HG03095 (cell line): ENCODE results near the gene RANBP1.

Source experiments
- ATAC-seq: cut with Tn5 transposase; IDR thresholded peaks from one replicate; pipeline ENCODE4 v1.9.1; 2021; ENCODE audit warnings: moderate library complexity; ENCODE audit not compliant: unreplicated experiment

RANBP1 gene

DNA sequence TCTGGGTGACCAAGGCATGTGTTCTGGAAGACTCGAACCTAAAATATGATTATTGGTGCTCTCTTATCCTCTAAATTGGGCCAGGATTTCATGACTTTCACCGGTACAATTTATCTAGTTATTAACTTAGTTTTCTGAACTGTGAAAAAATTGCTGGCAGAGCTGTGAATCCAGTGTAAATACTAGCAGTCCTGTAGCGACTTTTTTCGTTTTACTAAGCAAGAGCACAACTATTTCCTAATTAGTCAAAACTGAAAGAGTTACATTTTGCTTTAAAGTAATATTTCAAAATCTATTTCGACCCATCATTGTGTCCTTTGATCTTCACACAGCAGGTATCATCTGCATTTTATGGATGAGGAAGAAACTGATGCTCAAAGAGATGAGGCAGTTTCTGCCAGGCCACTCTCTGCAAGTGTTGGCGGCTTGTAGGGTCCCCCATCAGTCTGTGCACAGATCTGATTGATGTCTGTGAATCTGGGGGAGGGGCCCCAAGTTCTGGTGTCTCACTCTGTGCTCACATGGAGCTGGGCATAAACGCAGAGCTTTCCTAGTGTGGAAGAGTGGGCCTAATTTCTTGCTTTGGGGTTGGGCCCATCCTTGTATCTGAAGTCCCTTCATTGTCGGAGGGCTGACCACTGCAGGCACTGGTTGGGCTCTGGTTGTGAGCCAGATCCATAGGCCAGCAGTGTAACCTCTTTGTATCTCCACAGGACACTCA is 2.6 kb downstream of the RANBP1 start:
- ATAC-seq = no peak

DNA sequence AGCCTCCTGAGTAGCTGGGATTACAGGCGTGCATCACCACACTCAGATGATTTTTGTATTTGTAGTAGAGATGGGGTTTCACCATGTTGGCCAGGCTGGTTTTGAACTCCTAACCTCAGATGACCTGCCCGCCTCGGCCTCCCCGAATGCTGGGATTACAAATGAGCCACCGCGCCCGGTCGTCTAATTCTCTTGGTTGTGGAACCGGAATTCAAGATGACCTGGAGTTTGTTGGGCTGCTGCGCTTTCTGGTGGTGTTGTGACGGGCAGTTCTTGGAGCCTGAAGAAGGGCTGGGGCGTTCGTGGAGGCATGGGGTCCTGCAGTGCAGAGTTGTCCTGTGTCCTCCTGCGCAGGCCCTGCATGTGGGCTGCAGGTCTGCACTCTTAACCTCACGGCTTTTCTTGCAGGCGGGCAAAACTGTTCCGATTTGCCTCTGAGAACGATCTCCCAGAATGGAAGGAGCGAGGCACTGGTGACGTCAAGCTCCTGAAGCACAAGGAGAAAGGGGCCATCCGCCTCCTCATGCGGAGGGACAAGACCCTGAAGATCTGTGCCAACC is 6.0 kb downstream of the RANBP1 start:
- no peak for ATAC-seq

DNA sequence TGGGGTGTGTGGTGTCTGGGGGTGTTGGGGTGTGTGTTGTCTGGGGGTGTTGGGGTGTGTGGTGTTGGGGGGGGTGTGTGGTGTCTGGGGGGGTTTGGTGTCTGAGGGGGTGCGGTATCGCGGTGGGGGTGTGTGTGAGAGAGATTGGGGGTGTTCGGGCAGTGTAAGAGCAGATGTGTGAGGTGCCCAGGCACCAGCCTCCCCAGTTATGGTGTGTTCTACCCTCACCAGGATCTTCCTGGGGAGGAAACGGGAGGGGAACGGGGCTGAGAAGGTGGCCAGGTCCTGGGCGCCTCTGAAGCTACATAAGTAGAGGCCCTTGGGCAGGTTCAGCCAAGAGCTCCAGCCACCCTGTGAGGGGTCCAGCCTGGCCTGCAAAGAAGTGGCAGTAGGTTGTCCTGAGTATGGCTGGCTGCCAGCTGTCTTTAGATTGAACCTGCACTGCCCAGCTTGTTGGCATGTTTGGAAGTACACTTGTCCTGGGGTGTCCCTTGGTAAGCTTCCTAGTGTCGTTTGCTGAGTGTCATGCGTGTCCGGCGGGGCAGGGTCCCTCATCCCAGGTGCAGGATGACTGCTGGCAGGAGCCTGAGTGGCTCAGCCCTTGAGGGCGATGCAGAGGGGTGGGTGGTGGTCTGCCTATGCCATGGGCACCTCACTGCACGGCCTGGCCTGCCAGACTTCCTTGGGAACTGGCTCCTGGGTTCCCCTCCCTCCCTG is 7.6 kb downstream of the RANBP1 start:
- no peak for ATAC-seq

DNA sequence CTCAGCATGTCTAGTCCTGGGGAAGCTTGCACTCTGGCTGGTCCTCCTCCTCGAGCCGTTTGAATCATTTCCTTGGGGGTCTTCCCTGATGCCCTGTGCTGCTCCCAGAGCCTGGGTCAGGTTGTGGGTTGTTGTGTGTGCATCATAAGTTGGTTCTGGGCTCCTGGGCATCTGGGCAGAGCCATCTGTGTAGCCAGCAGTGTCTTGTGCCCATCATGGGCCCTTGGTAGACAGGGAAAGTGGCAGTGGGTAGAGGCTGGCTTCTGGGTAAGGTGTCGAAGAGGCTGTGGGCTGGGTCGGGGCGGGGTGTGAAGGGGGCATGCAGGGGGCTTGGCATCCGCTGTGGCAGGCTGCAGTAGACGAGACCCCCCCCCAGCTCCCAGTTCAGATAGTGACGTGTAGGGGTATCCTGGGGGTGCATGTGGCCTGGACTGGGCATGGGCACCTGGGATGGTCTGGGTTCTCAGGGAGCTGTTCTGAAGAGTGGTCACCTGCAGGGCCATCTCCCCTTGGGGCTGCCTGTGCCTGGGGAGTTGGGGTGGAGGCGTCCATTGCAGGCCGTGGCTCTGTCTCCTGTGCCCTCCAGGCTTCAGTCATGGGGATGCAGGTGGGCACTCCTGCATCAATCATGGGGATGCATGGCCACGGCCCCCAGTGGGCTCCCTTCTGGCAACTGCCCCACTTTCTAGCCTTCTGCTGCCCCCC is 8.3 kb downstream of the RANBP1 start:
- ATAC-seq = no peak

GRCh38 chr22:20125201-20126174 is 9.6 kb downstream of the RANBP1 start:
- no peak for ATAC-seq

DNA sequence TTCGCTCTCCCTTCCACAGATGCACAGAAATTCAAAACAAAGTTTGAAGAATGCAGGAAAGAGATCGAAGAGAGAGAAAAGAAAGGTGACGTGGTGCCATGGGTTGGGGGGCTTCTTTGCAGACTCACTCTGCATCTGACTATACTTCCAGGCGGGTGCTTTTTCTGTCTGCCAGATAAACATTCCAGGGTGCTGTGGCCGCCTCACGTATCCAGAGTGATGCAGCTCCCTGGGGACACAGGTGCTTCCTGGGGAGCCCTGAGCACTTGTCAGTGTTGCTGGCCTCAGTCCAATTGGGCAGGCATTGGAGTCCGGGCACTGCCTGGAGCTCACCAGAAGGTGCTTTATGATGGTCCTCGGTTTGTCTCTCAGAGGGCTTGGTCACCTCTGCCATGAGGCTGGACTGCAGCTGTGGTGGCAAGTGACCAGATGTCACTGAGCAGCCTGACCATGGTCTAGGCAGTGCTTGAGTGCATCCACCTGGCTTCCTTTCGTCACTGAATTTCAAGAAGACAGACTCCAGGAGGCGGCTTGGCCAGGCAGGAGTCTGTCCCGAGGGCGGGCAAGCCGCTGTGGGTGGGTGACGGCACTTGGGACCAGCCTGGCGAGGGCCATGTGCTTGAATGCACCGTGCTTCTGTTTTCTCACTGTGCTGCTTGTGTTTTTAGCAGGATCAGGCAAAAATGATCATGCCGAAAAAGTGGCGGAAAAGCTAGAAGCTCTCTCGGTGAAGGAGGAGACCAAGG is 10.6 kb downstream of the RANBP1 start:
- no peak for ATAC-seq

DNA sequence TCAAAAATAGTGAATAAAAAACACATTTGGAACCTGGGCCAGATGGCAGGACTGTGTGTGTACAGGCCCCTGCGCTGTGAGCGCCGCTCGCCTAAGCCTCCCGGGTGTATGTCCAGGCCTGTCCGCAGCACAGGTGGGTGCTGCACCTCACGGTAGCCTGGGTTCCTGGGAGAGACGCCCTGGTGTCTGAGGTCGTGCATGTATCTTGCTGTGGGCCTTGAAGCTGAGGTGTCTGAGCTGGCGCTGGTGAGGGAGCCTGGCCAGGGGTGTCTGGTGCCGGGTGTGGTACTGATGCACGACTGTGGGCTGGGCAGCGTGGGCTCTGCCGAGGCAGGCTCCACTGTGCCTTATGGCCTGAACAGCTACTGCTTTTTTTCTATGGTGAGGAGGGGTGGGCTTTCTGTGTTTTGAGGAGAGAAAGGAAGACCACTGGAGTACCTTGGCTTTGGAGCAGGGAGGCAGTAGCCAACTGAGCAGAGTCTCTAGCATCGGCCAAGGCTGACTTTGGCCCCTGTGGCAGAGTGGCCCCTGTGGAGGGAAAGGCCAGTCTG is 11.5 kb downstream of the RANBP1 start:
- no peak for ATAC-seq

GRCh38 chr22:20127869-20128618 is 12.1 kb downstream of the RANBP1 start:
- ATAC-seq = no peak

- no peak for ATAC-seq
These were observed 12.7 kb downstream of the RANBP1 start for GRCh38 chr22:20128619-20128901.

- no peak for ATAC-seq
These were observed 13.2 kb downstream of the RANBP1 start for GRCh38 chr22:20128902-20129746.

GRCh38 chr22:20129747-20130014 is 13.8 kb downstream of the RANBP1 start:
- ATAC-seq = no peak

DNA sequence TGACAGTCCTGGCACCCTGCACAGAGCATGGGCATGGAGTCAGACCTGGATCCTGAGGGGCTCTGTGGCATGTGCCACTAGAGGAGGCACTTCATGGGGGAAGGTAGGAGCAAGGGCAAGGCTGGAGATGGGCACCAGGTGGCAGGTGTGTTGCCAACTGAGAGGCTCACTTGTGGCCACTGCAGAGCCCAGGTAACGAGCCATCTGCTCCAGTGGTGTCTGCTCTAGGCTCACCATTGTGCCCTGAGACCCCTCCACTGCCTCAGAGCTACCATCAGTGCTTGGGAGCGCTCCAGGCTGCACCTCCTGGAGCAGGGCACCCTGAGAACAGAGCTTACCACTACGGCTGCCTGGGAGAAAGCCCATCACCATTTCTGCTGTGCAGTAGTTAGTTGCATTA is 14.4 kb downstream of the RANBP1 start:
- no peak for ATAC-seq

- peak; percentile 53 for ATAC-seq
These were observed 15.1 kb downstream of the RANBP1 start for GRCh38 chr22:20130731-20131596.

- no peak for ATAC-seq
These were observed 15.6 kb downstream of the RANBP1 start, which contains the start of gene ZDHHC8 for GRCh38 chr22:20131597-20131858. ZDHHC8 (plus strand) TSS chr22:20131804; CDS start chr22:20131948, 144 bp downstream.

DNA sequence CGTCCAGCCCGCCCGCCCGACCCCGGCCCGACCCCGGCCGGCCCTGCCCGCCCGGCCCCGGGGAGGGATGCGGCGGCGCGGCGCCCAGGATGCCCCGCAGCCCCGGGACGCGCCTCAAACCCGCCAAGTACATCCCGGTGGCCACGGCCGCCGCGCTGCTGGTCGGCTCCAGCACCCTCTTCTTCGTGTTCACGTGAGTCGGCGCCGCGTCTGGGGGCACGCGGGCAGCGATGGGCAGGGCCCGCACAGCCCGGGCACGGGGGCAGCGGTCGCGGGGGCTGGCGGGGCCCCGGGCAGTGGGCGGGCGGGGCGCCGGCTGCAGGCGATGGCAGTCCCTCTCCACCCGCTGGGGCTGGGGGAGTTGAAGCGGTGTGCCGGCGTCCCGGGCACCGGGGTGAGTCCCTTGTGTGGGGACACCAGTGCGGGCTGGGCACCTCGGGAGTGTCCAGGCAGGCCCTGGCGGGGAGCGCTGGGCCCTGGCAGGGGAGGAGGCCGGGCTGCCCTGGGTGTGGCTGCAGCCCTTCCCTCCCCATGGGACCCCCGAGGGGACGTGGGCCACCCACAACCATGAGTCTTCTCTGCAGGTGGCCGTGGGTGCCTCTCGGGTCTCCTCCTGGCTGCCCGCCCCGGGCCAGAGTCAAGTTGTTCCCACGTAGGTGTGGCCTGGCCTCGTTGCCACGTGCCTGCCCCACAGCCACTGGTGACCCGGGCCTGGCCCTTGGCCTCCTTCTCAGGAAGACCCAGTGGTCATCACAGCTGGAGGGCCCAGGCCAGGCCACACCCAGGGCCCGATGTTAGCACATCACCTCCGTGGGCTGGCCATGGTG is 16.2 kb downstream of the RANBP1 start:
- no peak for ATAC-seq

DNA sequence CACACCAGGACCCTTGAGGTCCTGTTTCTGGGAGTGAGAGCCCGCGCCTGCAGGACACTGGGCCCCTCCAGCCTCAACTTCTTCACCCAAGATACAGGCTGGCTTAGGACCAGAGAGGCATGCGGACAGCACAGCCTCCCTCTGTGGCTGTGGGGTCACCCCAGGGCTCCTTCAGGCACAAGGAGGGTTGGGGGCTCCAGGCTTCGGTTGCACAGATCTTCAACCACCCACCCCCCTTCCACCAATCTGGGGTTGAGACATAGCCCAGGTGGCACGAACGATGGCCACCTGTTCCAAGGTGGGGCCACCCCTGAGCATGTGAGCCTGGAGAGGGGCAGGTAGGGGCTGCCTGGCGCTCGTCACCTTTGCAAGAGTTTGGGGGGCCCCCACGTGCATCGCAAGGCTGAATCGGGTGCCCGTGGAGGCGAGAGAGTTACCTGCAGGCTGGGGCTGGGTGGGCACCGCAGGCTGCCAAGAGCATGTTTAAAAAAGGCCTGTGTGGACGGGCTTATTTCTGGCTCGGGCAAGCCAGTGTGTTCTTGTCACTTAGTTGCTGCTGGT is 16.9 kb downstream of the RANBP1 start:
- no peak for ATAC-seq
